HG03108 (cell line): ENCODE data around the gene PRDM16.
"Not testable (repeated sequence)": the region's sequence is repeated elsewhere in the genome, so short reads cannot be mapped to it uniquely, and the experiment has no call there.

Source experiments
- ATAC-seq: cut with Tn5 transposase; IDR thresholded peaks from one replicate; pipeline ENCODE4 v1.9.1; 2021; ENCODE audit warnings: moderate library complexity; ENCODE audit not compliant: unreplicated experiment

The PRDM16 gene

GRCh38 chr1:3270403-3271245, 201.6 kb downstream of the PRDM16 start:
- no peak for ATAC-seq

- ATAC-seq: no peak
These were observed 202.9 kb downstream of the PRDM16 start for GRCh38 chr1:3271866-3272265.

GRCh38 chr1:3272321-3273045, 203.5 kb downstream of the PRDM16 start:
- no peak for ATAC-seq

GRCh38 chr1:3273447-3273846, 204.4 kb downstream of the PRDM16 start:
- no peak for ATAC-seq

- no peak for ATAC-seq
These were observed 206.0 kb downstream of the PRDM16 start for GRCh38 chr1:3274972-3275371.

- ATAC-seq: no peak
These were observed 206.7 kb downstream of the PRDM16 start for GRCh38 chr1:3275471-3276340.

- ATAC-seq: no peak
These were observed 207.4 kb downstream of the PRDM16 start for GRCh38 chr1:3276341-3276800.

- no peak for ATAC-seq
These were observed 208.0 kb downstream of the PRDM16 start for GRCh38 chr1:3277011-3277471.

GRCh38 chr1:3277623-3278022, 208.6 kb downstream of the PRDM16 start:
- no peak for ATAC-seq

GRCh38 chr1:3278416-3279181, 209.6 kb downstream of the PRDM16 start:
- ATAC-seq: no peak

- no peak for ATAC-seq
These were observed 210.1 kb downstream of the PRDM16 start for GRCh38 chr1:3279182-3279470.

GRCh38 chr1:3281735-3282134, 212.7 kb downstream of the PRDM16 start:
- no peak for ATAC-seq

GRCh38 chr1:3282186-3282585, 213.2 kb downstream of the PRDM16 start:
- ATAC-seq: no peak

GRCh38 chr1:3282656-3283430, 213.8 kb downstream of the PRDM16 start:
- no peak for ATAC-seq

- ATAC-seq: no peak
These were observed 214.8 kb downstream of the PRDM16 start for GRCh38 chr1:3283849-3284248.

GRCh38 chr1:3284691-3285090, 215.7 kb downstream of the PRDM16 start:
- ATAC-seq: no peak

GRCh38 chr1:3285106-3285740, 216.2 kb downstream of the PRDM16 start:
- no peak for ATAC-seq

GRCh38 chr1:3287095-3287494, 218.1 kb downstream of the PRDM16 start:
- not testable (repeated sequence) for ATAC-seq

- no peak for ATAC-seq
These were observed 218.7 kb downstream of the PRDM16 start for GRCh38 chr1:3287656-3288160.
